Uterus (tissue), 2 donors: ENCODE data around the gene TSEN34.

Source experiments
- POLR2A ChIP-seq, 2 donors: fragments of 450-650 bp; IDR thresholded peaks; one replicate each; pipeline ENCODE4 v1.6.1; 2016; ENCODE audit warnings: antibody characterized with exemption in 2 of 2, mild to moderate bottlenecking in 1 of 2, moderate library complexity in 1 of 2
- TF ChIP-seq, protein P1 (sequence below), 4 experiments: fragments of 200-600 bp in 2 of 4; fragments of 450-650 bp in 2 of 4; sonication (generic) in 2 of 4; IDR thresholded peaks; one replicate each; pipeline ENCODE4 v1.5.1; 2016 to 2019; ENCODE audit warnings: antibody characterized with exemption in 4 of 4, mild to moderate bottlenecking in 2 of 4, moderate library complexity in 1 of 4

GRCh38 chr19:54201172-54201701 is 10.1 kb downstream of the TSEN34 start:
- TF ChIP-seq, protein P1, sequence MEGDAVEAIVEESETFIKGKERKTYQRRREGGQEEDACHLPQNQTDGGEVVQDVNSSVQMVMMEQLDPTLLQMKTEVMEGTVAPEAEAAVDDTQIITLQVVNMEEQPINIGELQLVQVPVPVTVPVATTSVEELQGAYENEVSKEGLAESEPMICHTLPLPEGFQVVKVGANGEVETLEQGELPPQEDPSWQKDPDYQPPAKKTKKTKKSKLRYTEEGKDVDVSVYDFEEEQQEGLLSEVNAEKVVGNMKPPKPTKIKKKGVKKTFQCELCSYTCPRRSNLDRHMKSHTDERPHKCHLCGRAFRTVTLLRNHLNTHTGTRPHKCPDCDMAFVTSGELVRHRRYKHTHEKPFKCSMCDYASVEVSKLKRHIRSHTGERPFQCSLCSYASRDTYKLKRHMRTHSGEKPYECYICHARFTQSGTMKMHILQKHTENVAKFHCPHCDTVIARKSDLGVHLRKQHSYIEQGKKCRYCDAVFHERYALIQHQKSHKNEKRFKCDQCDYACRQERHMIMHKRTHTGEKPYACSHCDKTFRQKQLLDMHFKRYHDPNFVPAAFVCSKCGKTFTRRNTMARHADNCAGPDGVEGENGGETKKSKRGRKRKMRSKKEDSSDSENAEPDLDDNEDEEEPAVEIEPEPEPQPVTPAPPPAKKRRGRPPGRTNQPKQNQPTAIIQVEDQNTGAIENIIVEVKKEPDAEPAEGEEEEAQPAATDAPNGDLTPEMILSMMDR (IDR thresholded peaks at IDR 0.05) = no peak
- TF ChIP-seq POLR2A (IDR thresholded peaks at IDR 0.05) = no peak
